Panc1 (cell line): ENCODE data around the gene GPS1. TPM values are rescaled to one million over a fixed set of nuclear protein-coding genes. Genes with fewer than 3 reads are reported as not detected.

Source experiments
- ATAC-seq: fragments of 200-7000 bp; cut with Tn5 transposase; 2 replicates; pipeline ENCODE4 v1.9.1; 2020; ENCODE audit warnings: mild to moderate bottlenecking, moderate library complexity
- BruUV-seq: library from RNA; stranded (reverse); fragments of 400-500 nt; replicated peaks from 2 replicates; lab custom pipeline; 2021; lab: Mats Ljungman, UMichigan
- CTCF ChIA-PET: fragments of 300-600 bp; sonication (Branson Sonifier 250); formaldehyde crosslinking; loops from one replicate; lab custom pipeline; 2022; ENCODE audit warnings: antibody characterized with exemption; lab: Charles Lee
- POLR2A ChIA-PET: fragments of 300-600 bp; sonication (Branson Sonifier 250); formaldehyde crosslinking; loops from one replicate; lab custom pipeline; 2022; ENCODE audit warnings: antibody characterized with exemption; lab: Charles Lee
- DNase-seq: peaks from one replicate; pipeline ENCODE4 v3.0.0-alpha.2; 2010; ENCODE audit warnings: low read depth, low spot score
- H3K27ac ChIP-seq: 2 replicates; pipeline ENCODE4 v1.5.1; 2011; ENCODE audit warnings: mild to moderate bottlenecking, low read length, inconsistent platforms
- H3K27me3 ChIP-seq: fragments of 200-500 bp; sonication (Bioruptor generic); 2 replicates; pipeline ENCODE4 v1.6.0; 2014; ENCODE audit warnings: low read length, inconsistent platforms; ENCODE audit not compliant: control insufficient read depth, insufficient read depth
- H3K36me3 ChIP-seq: fragments of 200-500 bp; sonication (Bioruptor generic); 2 replicates; pipeline ENCODE4 v1.5.1; 2014; ENCODE audit warnings: inconsistent platforms, mild to moderate bottlenecking, low read length, moderate library complexity; ENCODE audit not compliant: control insufficient read depth, insufficient read depth
- H3K4me1 ChIP-seq: 2 replicates; pipeline ENCODE4 v1.5.1; 2011; ENCODE audit warnings: inconsistent platforms, mild to moderate bottlenecking, low read length, moderate library complexity; ENCODE audit not compliant: control insufficient read depth, insufficient read depth
- H3K4me3 ChIP-seq, 2 experiments: 2 replicates each; pipeline ENCODE4 v1.5.1; 2011 to 2012; ENCODE audit warnings: low read depth in 2 of 2, low read length in 2 of 2, mild to moderate bottlenecking in 2 of 2, inconsistent platforms in 1 of 2, moderate library complexity in 1 of 2
- H3K9me3 ChIP-seq: fragments of 200-500 bp; sonication (Bioruptor generic); 2 replicates; pipeline ENCODE4 v1.5.1; 2014; ENCODE audit warnings: low read depth, mild to moderate bottlenecking, inconsistent platforms, low read length, moderate library complexity; ENCODE audit not compliant: control insufficient read depth, insufficient read depth
- POLR2AphosphoS5 ChIP-seq: IDR thresholded peaks from 2 replicates; pipeline ENCODE4 v1.6.1; 2012; ENCODE audit warnings: mild to moderate bottlenecking, low read depth, low read length, moderate library complexity
- SIN3A ChIP-seq: IDR thresholded peaks from 2 replicates; pipeline ENCODE4 v1.6.1; 2012; ENCODE audit warnings: low read depth, mild to moderate bottlenecking, low read length, moderate library complexity, borderline replicate concordance; ENCODE audit not compliant: insufficient read depth
- TCF7L2 ChIP-seq: IDR thresholded peaks from 2 replicates; pipeline ENCODE4 v1.6.1; 2011; ENCODE audit warnings: mild to moderate bottlenecking, low read depth, low read length, inconsistent platforms
- in situ Hi-C: cut with HindIII; loops from 2 replicates; pipeline ENCODE4 v1.10.0; 2016; ENCODE audit warnings: low sequenced_read_pairs, low pct_unique_long_range_greater_than_20kb
- intact Hi-C: fragments of 100-400 bp; cut with micrococcal nuclease; formaldehyde crosslinking; loops from one replicate; pipeline ENCODE4 v1.10.0; 2022; ENCODE audit not compliant: unreplicated experiment
- total RNA-seq: library from RNA; stranded (reverse); gene quantifications from one replicate; pipeline ENCODE4 v1.2.1, GENCODE V29; 2021; ENCODE audit not compliant: unreplicated experiment
- TF ChIP-seq, protein P1 (sequence below), 2 experiments: IDR thresholded peaks; 2 replicates each; pipeline ENCODE4 v1.6.1; 2011 to 2012; ENCODE audit warnings: low read depth in 2 of 2, control low read depth in 1 of 2, low read length in 1 of 2, mild to moderate bottlenecking in 1 of 2, moderate library complexity in 1 of 2; ENCODE audit not compliant: insufficient read depth in 1 of 2
- TF ChIP-seq, protein P2 (sequence below): fragments of 450-650 bp; IDR thresholded peaks from 2 replicates; pipeline ENCODE4 v1.5.1; 2017; ENCODE audit warnings: mild to moderate bottlenecking

Gene GPS1
- total RNA-seq, 1 experiment from 2014 or later = 175 TPM

DNA sequence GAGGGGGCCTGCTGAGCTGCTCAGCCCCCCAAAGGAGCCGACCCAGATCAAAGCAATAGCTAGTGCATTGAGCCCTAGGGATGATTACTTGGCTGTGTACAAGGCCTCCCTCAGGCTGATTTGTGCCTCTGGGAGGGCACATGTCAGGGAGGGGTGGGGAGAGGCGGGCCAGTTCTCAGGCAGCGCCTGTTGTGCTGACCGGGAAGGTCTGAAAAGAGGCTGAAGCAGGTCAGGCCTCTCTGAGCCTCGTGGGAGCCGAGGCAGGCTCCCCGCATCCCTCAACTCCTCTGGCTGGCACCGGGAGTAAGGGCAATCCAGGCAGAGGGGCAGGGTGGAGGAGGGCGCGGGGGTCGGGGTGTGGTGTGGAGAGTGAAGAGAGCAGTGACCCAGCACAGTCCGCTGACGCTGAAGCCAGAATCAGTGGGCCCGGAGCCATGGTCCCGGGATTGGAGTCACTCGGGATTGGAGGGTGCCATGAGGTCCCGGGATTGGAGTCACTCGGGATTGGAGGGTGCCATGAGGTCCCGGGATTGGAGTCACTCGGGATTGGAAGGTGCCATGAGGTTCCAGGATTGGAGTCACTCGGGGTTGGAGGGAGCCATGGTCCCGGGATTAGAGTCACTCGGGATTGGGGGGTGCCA is 17.2 kb upstream of the GPS1 start:
- Histone ChIP-seq H3K4me3 (no peak overlapping the region), H3K36me3 (peaks cover 2% of the 10 kb centered on the region; the same call in 1 of the 2 replicates), H3K27ac (no peak overlapping the region), H3K27me3 (no peaks in the 10 kb centered on the region), H3K4me1 (peaks cover 21% of the 10 kb centered on the region), H3K9me3 (no peaks in the 10 kb centered on the region)
- DNase-seq = no peak
- POLR2A ChIA-PET = no interaction called here
- in situ Hi-C loops = no loop called here
- CTCF ChIA-PET = no interaction called here
- ATAC-seq = no peak
- intact Hi-C loops = no loop called here
- TF ChIP-seq POLR2AphosphoS5 (no peak), TCF7L2 (no peak), SIN3A (no peak)
- TF ChIP-seq, protein P1, sequence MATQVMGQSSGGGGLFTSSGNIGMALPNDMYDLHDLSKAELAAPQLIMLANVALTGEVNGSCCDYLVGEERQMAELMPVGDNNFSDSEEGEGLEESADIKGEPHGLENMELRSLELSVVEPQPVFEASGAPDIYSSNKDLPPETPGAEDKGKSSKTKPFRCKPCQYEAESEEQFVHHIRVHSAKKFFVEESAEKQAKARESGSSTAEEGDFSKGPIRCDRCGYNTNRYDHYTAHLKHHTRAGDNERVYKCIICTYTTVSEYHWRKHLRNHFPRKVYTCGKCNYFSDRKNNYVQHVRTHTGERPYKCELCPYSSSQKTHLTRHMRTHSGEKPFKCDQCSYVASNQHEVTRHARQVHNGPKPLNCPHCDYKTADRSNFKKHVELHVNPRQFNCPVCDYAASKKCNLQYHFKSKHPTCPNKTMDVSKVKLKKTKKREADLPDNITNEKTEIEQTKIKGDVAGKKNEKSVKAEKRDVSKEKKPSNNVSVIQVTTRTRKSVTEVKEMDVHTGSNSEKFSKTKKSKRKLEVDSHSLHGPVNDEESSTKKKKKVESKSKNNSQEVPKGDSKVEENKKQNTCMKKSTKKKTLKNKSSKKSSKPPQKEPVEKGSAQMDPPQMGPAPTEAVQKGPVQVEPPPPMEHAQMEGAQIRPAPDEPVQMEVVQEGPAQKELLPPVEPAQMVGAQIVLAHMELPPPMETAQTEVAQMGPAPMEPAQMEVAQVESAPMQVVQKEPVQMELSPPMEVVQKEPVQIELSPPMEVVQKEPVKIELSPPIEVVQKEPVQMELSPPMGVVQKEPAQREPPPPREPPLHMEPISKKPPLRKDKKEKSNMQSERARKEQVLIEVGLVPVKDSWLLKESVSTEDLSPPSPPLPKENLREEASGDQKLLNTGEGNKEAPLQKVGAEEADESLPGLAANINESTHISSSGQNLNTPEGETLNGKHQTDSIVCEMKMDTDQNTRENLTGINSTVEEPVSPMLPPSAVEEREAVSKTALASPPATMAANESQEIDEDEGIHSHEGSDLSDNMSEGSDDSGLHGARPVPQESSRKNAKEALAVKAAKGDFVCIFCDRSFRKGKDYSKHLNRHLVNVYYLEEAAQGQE (IDR thresholded peaks at IDR 0.05; ENCODE audit: insufficient read depth in 1 of 2, low read depth in 2 of 2, low read length in 1 of 2) = no peak
- TF ChIP-seq, protein P2, sequence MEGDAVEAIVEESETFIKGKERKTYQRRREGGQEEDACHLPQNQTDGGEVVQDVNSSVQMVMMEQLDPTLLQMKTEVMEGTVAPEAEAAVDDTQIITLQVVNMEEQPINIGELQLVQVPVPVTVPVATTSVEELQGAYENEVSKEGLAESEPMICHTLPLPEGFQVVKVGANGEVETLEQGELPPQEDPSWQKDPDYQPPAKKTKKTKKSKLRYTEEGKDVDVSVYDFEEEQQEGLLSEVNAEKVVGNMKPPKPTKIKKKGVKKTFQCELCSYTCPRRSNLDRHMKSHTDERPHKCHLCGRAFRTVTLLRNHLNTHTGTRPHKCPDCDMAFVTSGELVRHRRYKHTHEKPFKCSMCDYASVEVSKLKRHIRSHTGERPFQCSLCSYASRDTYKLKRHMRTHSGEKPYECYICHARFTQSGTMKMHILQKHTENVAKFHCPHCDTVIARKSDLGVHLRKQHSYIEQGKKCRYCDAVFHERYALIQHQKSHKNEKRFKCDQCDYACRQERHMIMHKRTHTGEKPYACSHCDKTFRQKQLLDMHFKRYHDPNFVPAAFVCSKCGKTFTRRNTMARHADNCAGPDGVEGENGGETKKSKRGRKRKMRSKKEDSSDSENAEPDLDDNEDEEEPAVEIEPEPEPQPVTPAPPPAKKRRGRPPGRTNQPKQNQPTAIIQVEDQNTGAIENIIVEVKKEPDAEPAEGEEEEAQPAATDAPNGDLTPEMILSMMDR = no peak
- BruUV-seq = no TSS peak

DNA sequence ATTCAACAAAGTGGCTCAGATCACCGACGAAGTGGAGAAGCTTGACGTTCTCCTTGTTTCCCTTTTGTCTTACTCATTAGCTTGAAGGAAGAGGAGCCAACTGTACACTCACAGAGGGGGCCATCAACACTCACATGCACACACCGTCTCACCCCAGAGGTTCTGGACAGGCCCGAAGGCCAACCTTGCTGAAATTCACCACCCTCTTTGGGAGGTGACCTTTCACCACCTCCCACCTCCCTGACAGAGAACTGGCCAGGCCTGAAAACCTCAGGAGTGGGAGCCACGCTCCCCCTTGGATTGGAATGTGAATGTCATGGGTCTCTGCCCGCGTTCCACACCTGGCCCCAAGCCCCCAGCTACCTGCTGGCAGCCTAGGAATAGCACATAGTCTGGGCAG is 16.2 kb upstream of the GPS1 start:
- ChIA-PET CTCF (interaction anchor here (1.0 kb wide), 1 partner anchor 76 kb away, joined by 3 read pairs; no protein-coding TSS in a partner anchor), POLR2A (no interaction called here)
- no peak for DNase-seq
- H3K27me3 ChIP-seq = no peaks in the 10 kb centered on the region
- no TSS peak for BruUV-seq
- no peak overlapping the region for H3K27ac ChIP-seq
- intact Hi-C loops (no loop called here), in situ Hi-C loops (no loop called here)
- TF ChIP-seq, protein P1 (IDR thresholded peaks at IDR 0.05; ENCODE audit: insufficient read depth in 1 of 2, low read depth in 2 of 2, low read length in 1 of 2) = no peak
- TF ChIP-seq, protein P2 = no peak
- TF ChIP-seq POLR2AphosphoS5 = no peak
- TF ChIP-seq SIN3A = no peak
- no peak for TF ChIP-seq TCF7L2
- ATAC-seq = no peak
- H3K4me1 ChIP-seq = peaks cover 19% of the 10 kb centered on the region
- no peak overlapping the region for H3K4me3 ChIP-seq
- no peaks in the 10 kb centered on the region for H3K9me3 ChIP-seq
- peaks cover 2% of the 10 kb centered on the region; the same call in 1 of the 2 replicates for H3K36me3 ChIP-seq
